Epithelial cell of esophagus (primary cell): Measurements from ENCODE around the gene RRAS.
A peak's percentile ranks its signal among the peaks of the same experiment; 100 is the strongest.

Experiments used
- DNase-seq: peaks from one replicate; pipeline ENCODE4 v3.0.0; 2010; ENCODE audit warnings: low read depth
- H3K4me3 ChIP-seq: 2 replicates; pipeline ENCODE4 v1.5.1; 2011; ENCODE audit warnings: mild to moderate bottlenecking, low read length, control low read depth
- TF ChIP-seq, protein P1 (sequence below): IDR thresholded peaks from 2 replicates; pipeline ENCODE4 v1.5.1; 2011; ENCODE audit warnings: low read depth, mild to moderate bottlenecking, low read length, control low read depth, inconsistent platforms; ENCODE audit not compliant: insufficient read depth; ENCODE audit errors: missing control alignments

Gene RRAS

DNA sequence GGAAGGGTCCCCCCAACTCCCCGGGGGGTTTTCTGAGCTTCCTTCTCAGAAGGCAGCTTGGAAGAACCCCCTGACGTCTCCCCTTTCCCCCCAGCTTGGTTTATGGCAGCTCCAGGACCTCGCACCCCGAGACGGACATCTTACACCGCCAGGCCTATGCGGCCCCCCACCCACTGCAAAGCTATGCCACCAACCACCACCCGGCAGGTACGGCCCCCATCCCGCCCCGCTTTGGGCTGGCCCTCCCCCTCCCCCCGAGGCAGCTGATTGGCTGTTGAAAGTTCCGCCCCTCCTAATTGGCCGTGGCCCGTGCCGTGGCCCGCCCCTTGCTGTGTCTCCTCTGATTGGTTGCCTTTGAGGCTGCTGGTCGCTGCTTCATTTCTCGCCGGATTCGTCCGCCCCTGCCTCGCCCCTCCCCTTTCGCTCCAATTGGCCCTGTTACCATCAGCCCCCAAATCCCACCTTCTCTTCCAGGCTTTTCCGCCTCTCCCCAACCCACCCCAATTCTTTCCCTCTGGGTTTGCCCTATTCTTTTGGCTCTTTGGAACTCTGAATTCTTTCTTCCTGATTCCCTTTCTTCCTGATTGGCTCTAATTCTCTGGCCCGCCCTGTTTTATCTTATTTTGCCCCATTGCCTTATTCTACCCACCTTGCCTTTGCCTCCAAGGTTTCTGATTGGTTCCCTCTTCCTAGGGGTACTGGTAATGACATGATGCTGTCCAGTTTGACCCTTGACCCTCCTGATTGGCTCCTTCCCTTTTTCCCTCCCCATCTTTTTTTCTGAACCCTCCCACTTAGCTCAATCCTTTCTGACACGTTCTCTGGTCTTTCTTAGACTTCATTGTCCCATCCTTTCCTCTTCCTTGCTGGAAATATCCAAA, 46.5 kb downstream of the RRAS start:
- DNase-seq, result peak; percentile 96
- TF ChIP-seq, protein P1, sequence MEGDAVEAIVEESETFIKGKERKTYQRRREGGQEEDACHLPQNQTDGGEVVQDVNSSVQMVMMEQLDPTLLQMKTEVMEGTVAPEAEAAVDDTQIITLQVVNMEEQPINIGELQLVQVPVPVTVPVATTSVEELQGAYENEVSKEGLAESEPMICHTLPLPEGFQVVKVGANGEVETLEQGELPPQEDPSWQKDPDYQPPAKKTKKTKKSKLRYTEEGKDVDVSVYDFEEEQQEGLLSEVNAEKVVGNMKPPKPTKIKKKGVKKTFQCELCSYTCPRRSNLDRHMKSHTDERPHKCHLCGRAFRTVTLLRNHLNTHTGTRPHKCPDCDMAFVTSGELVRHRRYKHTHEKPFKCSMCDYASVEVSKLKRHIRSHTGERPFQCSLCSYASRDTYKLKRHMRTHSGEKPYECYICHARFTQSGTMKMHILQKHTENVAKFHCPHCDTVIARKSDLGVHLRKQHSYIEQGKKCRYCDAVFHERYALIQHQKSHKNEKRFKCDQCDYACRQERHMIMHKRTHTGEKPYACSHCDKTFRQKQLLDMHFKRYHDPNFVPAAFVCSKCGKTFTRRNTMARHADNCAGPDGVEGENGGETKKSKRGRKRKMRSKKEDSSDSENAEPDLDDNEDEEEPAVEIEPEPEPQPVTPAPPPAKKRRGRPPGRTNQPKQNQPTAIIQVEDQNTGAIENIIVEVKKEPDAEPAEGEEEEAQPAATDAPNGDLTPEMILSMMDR, result no peak
- H3K4me3 ChIP-seq, result peak overlapping the region; percentile 70

DNA sequence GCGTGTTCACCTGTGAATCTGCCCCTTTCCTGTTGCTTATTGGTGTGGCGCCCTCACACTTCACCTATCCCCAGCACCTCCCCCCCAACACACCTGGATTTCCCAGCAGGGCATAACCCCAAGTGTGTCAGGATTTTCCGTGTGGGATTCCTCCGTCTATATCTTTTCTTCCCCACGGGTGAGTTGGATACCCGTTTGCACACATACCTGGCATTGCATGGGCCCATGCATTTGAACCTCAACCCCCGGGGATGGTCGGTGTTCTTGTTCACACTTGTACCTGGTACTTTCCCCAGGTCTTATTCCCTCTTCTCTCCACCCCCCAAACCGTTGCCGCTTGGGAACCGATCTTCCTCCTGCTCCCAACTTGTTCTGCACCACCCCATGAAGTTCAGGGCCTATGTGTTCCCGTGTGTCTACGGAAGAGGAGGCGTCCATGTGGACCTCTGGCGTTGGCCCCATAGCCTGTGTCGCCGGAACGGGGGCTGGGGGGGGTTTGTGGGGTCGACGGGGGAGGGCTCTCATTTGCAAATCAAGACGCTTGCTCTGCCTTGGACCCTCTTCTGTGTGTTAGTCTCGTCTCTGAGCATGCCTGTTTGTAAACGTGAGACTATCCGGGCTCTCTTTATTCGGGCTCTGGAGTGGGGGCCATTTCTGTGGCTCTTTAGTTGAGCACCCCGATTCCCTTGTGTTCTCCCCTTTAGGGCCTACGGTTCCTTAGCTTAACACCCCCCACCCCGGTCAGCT, 47.3 kb downstream of the RRAS start:
- peak; percentile 80 for DNase-seq
- TF ChIP-seq, protein P1, result no peak
- H3K4me3 ChIP-seq, result peak overlapping the region; percentile 70

DNA sequence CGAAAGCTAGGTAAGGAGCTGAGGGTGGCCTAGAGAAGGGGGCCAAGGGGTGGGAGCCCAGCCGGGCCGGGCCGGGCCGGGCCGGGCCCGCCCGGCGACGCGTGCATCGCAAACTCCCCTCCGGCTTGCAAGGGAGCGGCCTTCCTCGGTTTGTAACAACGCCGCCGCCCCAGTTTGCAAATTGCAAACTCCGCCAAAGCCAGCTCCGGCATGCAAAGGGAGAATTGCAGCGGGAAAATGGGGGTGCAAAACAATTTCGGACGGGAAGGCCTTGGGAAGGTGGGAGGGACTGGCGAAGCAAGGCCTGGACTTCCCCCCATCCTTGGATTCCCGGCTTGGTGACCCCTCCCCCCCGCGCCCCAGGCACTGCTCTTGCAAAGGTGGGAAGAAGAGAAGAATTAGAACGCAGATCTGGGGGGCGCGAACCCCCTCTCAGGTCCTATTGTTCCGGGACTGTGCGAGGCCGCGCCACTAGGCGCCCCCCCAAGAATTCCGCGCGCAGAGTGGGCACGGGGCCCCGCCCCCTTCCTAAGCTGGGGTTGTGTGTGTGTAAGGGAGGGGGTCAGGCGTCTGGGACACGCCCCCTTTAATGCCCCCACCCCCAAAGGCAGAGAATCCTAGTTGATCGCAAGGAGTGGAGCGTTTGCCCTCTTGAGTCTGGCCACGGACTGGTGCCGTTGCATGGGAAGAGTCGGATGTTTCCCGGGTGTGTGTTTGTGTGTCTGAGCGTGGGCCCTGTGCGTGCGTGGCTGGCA, 48.0 kb downstream of the RRAS start:
- H3K4me3 ChIP-seq, result peak overlapping the region; percentile 70
- TF ChIP-seq, protein P1, result no peak
- DNase-seq, result peak; percentile 60

DNA sequence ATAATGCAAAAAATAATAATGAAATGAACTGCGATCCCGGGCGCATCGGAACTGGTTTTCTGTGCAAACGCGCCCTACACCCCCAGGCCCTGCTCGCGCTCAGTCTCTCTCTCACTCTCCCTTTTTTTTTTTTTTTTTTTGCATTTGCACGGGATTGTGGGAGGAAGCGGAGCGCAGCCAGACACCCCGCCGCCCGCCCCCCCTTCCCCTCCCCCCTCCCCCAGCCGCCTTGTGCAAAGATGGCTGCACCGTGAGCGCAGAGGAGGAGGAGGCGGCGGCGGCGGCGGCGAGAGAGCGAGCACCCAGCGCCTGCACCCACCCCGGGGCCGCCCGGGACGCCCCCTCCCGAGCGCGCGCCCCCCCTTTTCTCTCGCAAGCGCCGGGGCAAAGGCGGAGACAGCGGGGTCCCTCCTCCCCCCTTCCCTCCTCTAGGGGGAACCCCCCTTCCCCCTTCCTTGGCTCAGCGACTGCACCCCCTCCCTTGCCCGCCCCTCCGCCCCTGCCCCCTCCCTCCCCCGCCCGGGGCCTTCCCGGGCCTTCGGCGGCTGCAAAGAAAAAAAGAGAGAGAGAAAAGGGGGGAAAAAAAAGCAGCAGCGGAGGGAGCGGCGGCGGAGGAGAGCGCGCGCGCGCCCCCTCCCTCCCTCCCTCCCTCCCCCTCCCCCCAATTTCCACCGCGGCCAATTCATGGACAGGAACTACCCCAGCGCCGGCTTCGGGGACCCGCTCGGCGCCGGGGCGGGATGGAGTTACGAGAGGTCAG, 48.8 kb downstream of the RRAS start, which contains the start of gene PRR12:
Gene PRR12, plus strand, starts transcription at position 212 of the 760 bp plus-strand sequence. Its CDS starts 473 bp downstream, at position 685.
- peak within 1 kb of the TSS; percentile 70 for H3K4me3 ChIP-seq
- TF ChIP-seq, protein P1, result no peak
- peak; percentile 80 for DNase-seq

DNA sequence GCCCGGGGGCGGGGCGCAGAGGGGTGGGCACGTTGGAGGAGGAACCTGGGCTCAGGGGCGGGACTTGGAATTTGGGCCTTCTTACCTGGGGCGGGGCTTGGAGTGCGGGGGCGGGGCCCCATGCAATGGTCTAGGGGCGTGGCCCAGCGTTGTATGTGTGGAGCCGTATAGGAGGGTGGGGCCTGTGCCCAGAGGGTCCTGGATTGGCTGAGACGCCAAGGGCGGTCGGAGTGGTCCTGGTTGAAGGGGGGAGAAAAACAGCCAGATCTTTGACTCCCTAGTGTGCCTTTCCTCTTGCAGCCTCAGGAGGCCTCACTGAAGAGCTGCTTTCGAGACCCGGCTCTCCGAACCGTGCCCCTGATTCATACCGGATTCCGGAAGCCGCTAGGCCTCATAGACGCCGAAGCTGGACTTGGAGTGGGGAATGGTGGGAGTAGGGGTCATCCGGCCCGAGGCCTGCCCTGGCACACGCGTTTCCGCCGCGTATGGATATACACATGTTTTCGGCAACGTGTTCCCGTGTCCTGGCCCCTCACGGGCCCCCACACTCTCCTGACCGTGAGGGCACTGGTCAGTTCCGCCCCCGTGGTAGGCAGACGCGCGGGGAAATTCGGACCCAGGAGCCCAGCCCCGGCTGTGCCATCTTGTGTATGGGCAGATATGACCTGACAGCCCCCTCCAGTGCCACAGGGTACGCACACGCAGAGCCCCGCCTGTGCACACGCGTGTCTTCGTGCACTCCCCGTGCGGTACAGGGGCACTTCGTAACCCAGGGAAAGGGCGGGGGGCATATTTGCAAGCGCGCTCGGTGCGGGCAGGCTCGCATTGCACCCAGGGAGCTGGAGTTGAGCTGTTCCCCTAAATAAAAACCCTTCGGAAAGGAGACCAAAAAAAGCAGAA, 49.6 kb downstream of the RRAS start:
- peak overlapping the region; percentile 69 for H3K4me3 ChIP-seq
- TF ChIP-seq, protein P1, result peak; percentile 29
- peak; percentile 98 for DNase-seq
